BLaER1 (cell line): Measurements from ENCODE around the gene MAB21L3.

Source experiments
- H3K27ac ChIP-seq: shearing (Covaris generic); formaldehyde crosslinking; 2 replicates; pipeline ENCODE4 v1.8.1; 2022
- H3K27me3 ChIP-seq: shearing (Covaris generic); formaldehyde crosslinking; 2 replicates; pipeline ENCODE4 v1.8.1; 2022
- H3K36me3 ChIP-seq: shearing (Covaris generic); formaldehyde crosslinking; 2 replicates; pipeline ENCODE4 v1.8.1; 2022
- H3K4me1 ChIP-seq: shearing (Covaris generic); formaldehyde crosslinking; 2 replicates; pipeline ENCODE4 v1.8.1; 2022
- H3K4me2 ChIP-seq: shearing (Covaris generic); formaldehyde crosslinking; 2 replicates; pipeline ENCODE4 v1.8.1; 2022
- H3K4me3 ChIP-seq: shearing (Covaris generic); formaldehyde crosslinking; 2 replicates; pipeline ENCODE4 v1.8.1; 2022
- H3K9ac ChIP-seq: shearing (Covaris generic); formaldehyde crosslinking; 2 replicates; pipeline ENCODE4 v1.8.1; 2022
- H3K9me3 ChIP-seq: shearing (Covaris generic); formaldehyde crosslinking; 2 replicates; pipeline ENCODE4 v1.8.1; 2022
- H4K20me1 ChIP-seq: shearing (Covaris generic); formaldehyde crosslinking; 2 replicates; pipeline ENCODE4 v1.8.1; 2022
- Cebpa-rat ChIP-seq: shearing (Covaris generic); IDR thresholded peaks from 2 replicates; pipeline ENCODE4 v1.8.1; 2022

Gene MAB21L3

GRCh38 chr1:116110567-116111523, at the start of gene MAB21L3:
Gene MAB21L3, plus strand, starts transcription at chr1:116111399. Its CDS starts 1,217 bp downstream, at chr1:116112616.
- H3K4me1 ChIP-seq, result peaks cover 6% of the 10 kb centered on the region; the same call in 1 of the 2 replicates
- H3K9ac ChIP-seq, result no peak within 1 kb of the TSS
- no peak within 1 kb of the TSS for H3K4me3 ChIP-seq
- no peak within 1 kb of the TSS for H3K4me2 ChIP-seq
- no peak for TF ChIP-seq Cebpa-rat
- H3K27me3 ChIP-seq, result no peaks in the 10 kb centered on the region
- H3K9me3 ChIP-seq, result no peaks in the 10 kb centered on the region
- H3K27ac ChIP-seq, result no peak within 1 kb of the TSS
- no peaks in the 10 kb centered on the region for H4K20me1 ChIP-seq
- H3K36me3 ChIP-seq, result no peaks in the 10 kb centered on the region

GRCh38 chr1:116062201-116062600, 49.0 kb upstream of the MAB21L3 start:
- no peaks in the 10 kb centered on the region for H3K36me3 ChIP-seq
- H3K27me3 ChIP-seq, result no peaks in the 10 kb centered on the region
- TF ChIP-seq Cebpa-rat, result no peak

GRCh38 chr1:116064616-116065015, 46.6 kb upstream of the MAB21L3 start:
- no peak overlapping the region for H3K27ac ChIP-seq
- no peak for TF ChIP-seq Cebpa-rat
- H3K4me3 ChIP-seq, result no peak overlapping the region

More at GRCh38 chr1:116062201-116062600, 49.0 kb upstream of the MAB21L3 start:
- H3K9ac ChIP-seq, result no peak overlapping the region
- H3K4me3 ChIP-seq, result no peak overlapping the region
- peaks cover 11% of the 10 kb centered on the region for H3K9me3 ChIP-seq
- H3K27ac ChIP-seq, result no peak overlapping the region
- no peaks in the 10 kb centered on the region for H3K4me1 ChIP-seq
- no peaks in the 10 kb centered on the region for H4K20me1 ChIP-seq
- H3K4me2 ChIP-seq, result no peak overlapping the region

GRCh38 chr1:116066868-116067565, 44.2 kb upstream of the MAB21L3 start:
- H3K9ac ChIP-seq, result no peak overlapping the region
- H3K4me1 ChIP-seq, result no peaks in the 10 kb centered on the region
- H3K4me2 ChIP-seq, result no peak overlapping the region
- H3K36me3 ChIP-seq, result no peaks in the 10 kb centered on the region
- no peaks in the 10 kb centered on the region for H3K9me3 ChIP-seq
- no peaks in the 10 kb centered on the region for H3K27me3 ChIP-seq
- H3K27ac ChIP-seq, result no peak overlapping the region
- no peaks in the 10 kb centered on the region for H4K20me1 ChIP-seq
- TF ChIP-seq Cebpa-rat, result no peak
- H3K4me3 ChIP-seq, result no peak overlapping the region

More at GRCh38 chr1:116064616-116065015, 46.6 kb upstream of the MAB21L3 start:
- H3K4me2 ChIP-seq, result no peak overlapping the region
- no peaks in the 10 kb centered on the region for H4K20me1 ChIP-seq
- H3K27me3 ChIP-seq, result no peaks in the 10 kb centered on the region
- H3K36me3 ChIP-seq, result no peaks in the 10 kb centered on the region
- H3K9ac ChIP-seq, result no peak overlapping the region
- H3K9me3 ChIP-seq, result no peaks in the 10 kb centered on the region
- no peaks in the 10 kb centered on the region for H3K4me1 ChIP-seq

- Histone ChIP-seq H3K36me3 (no peaks in the 10 kb centered on the region), H3K9me3 (no peaks in the 10 kb centered on the region), H4K20me1 (no peaks in the 10 kb centered on the region), H3K27me3 (no peaks in the 10 kb centered on the region), H3K4me1 (no peaks in the 10 kb centered on the region), H3K9ac (no peak overlapping the region), H3K4me3 (no peak overlapping the region), H3K27ac (no peak overlapping the region), H3K4me2 (no peak overlapping the region)
- TF ChIP-seq Cebpa-rat, result no peak
Measured at GRCh38 chr1:116067566-116067890, 43.7 kb upstream of the MAB21L3 start.

- no peak for TF ChIP-seq Cebpa-rat
- Histone ChIP-seq H3K4me3 (no peak overlapping the region), H3K9me3 (no peaks in the 10 kb centered on the region), H3K36me3 (no peaks in the 10 kb centered on the region), H3K4me2 (no peak overlapping the region), H3K9ac (no peak overlapping the region), H4K20me1 (no peaks in the 10 kb centered on the region), H3K27ac (no peak overlapping the region), H3K27me3 (no peaks in the 10 kb centered on the region), H3K4me1 (no peaks in the 10 kb centered on the region)
Measured at GRCh38 chr1:116075575-116075974, 35.6 kb upstream of the MAB21L3 start.

GRCh38 chr1:116075990-116076389, 35.2 kb upstream of the MAB21L3 start:
- H3K4me1 ChIP-seq, result no peaks in the 10 kb centered on the region
- no peaks in the 10 kb centered on the region for H3K36me3 ChIP-seq
- H3K9me3 ChIP-seq, result no peaks in the 10 kb centered on the region
- H3K9ac ChIP-seq, result no peak overlapping the region
- TF ChIP-seq Cebpa-rat, result no peak
- no peaks in the 10 kb centered on the region for H3K27me3 ChIP-seq
- no peaks in the 10 kb centered on the region for H4K20me1 ChIP-seq
- no peak overlapping the region for H3K4me2 ChIP-seq
- H3K4me3 ChIP-seq, result no peak overlapping the region
- no peak overlapping the region for H3K27ac ChIP-seq

- H4K20me1 ChIP-seq, result no peaks in the 10 kb centered on the region
- no peak overlapping the region for H3K4me2 ChIP-seq
- H3K4me3 ChIP-seq, result no peak overlapping the region
- H3K9me3 ChIP-seq, result no peaks in the 10 kb centered on the region
- no peak for TF ChIP-seq Cebpa-rat
- no peaks in the 10 kb centered on the region for H3K27me3 ChIP-seq
- no peak overlapping the region for H3K27ac ChIP-seq
- no peaks in the 10 kb centered on the region for H3K4me1 ChIP-seq
- H3K9ac ChIP-seq, result no peak overlapping the region
- no peaks in the 10 kb centered on the region for H3K36me3 ChIP-seq
Measured at GRCh38 chr1:116076831-116077230, 34.4 kb upstream of the MAB21L3 start.

GRCh38 chr1:116078699-116079223, 32.4 kb upstream of the MAB21L3 start:
- H3K4me1 ChIP-seq, result no peaks in the 10 kb centered on the region
- H3K4me3 ChIP-seq, result no peak overlapping the region
- no peak overlapping the region for H3K4me2 ChIP-seq
- H3K36me3 ChIP-seq, result no peaks in the 10 kb centered on the region
- no peaks in the 10 kb centered on the region for H3K27me3 ChIP-seq
- no peaks in the 10 kb centered on the region for H4K20me1 ChIP-seq
- no peak for TF ChIP-seq Cebpa-rat
- no peaks in the 10 kb centered on the region for H3K9me3 ChIP-seq
- H3K9ac ChIP-seq, result no peak overlapping the region
- no peak overlapping the region for H3K27ac ChIP-seq

GRCh38 chr1:116087628-116088027, 23.6 kb upstream of the MAB21L3 start:
- Histone ChIP-seq H3K27me3 (no peaks in the 10 kb centered on the region), H3K36me3 (no peaks in the 10 kb centered on the region), H3K4me1 (no peaks in the 10 kb centered on the region), H3K9me3 (peaks cover 26% of the 10 kb centered on the region), H3K27ac (no peak overlapping the region), H3K4me3 (no peak overlapping the region), H3K4me2 (no peak overlapping the region), H4K20me1 (no peaks in the 10 kb centered on the region), H3K9ac (no peak overlapping the region)
- TF ChIP-seq Cebpa-rat, result no peak
